CD4-positive, alpha-beta T cell treated with Interleukin-6 for 4 hours (primary cell): Measurements from ENCODE around the gene CREB5.

Experiments used
- DNase-seq: peaks from one replicate; pipeline ENCODE4 v3.0.0-alpha.2; 2020; ENCODE audit warnings: mixed read lengths

CREB5 gene

DNA sequence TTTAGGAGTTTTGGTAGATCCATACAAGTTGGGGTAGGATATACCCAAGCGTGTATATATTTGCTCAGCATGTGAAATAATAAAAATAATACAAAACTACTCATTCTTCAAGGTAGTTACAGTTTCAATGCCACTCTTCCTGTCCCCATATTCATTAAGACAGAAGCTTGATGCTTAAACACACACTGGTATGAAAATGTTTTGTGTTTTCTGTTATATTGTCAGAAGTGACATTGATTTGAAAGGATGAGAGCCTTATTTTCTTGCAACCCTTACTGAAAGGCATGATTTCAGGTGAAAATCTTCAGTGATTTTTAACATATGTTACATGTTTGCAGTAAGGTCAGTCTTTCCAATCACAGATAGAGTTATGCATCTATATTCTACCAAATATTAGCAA lies 312.2 kb downstream of the CREB5 start:
- no peak for DNase-seq

DNA sequence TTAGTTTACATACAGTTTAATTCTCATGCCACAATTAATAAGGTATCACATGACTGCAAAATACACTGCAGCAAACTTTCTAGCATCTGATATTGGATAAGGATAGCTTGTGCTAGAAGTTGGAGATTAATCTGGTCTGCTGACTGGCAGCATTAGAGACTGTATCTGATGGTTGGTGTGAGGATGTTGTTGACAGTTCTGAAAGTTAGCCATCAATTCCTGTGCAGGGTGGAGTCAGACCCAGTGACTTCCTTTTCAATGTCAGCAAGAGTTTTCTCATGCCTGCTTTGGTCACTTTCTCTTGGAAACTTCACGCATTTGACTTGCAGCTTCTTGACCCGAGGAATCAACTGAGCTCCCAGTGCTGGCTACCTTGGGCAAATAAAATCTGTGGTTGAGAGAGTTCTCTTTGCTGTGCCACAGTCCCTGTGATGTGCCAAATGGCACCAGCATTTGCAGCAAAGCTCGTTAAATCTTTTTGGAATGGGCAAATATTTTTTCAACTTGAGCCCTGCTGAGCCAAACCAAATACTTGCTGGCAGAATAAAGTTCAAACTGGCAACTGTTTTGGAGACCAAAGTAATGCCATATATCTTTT lies 312.8 kb downstream of the CREB5 start:
- DNase-seq, result no peak

DNA sequence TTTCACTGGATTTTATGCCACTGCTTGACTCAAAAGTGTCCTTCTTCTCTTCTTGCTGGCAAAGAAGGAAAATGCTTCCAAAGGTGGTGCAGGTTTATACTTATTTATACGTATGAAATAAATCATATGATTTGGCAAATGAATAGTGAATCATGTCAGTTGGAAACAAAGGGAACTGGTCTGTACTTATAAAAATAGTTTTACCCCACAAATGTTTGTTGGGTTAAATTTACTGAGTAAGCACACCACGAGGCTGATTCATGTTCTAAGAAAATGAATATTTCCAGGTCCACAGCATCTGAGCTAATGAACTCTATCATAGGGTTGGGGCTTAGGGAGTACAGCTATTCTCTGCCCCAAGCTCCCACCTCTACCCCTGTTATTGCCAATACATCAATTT lies 313.6 kb downstream of the CREB5 start:
- no peak for DNase-seq

DNA sequence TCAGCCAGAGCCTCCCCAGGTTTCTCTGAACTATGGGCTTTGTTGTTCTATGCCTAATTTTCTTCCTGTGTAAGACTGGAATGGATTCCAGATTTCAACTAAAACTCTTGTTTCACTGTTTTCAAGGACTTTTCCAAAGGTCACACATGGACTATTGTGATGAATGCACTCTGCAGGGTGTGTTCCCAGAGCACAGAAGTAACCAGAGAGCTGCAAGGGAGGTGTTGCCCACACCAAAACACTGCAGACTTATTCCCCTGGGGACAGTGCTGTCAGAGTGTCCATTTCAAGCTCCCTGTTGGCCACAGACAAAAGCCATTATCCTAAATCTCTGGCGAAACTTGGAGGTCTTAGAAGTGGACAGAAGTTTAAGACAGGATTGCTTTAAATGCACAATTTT lies 314.2 kb downstream of the CREB5 start:
- no peak for DNase-seq

DNA sequence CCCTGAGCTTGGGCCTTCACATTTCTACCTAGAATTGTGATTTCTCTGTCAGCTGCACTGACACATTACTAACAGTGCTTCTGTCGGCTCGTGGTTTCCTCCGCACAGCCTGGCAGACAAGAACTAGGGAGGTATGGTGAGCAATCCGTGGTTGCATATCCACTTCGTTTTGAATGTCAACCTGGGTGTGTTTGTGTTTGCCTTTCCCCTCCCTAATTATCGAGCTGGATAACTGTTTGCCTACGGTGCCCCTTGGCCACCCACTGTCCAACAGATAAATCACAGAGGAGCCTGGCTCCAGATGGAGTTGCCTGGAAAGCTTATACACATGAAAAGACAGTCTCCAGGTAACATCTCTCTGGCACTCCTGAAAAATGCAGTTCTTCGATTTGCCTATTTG lies 317.0 kb downstream of the CREB5 start:
- no peak for DNase-seq

DNA sequence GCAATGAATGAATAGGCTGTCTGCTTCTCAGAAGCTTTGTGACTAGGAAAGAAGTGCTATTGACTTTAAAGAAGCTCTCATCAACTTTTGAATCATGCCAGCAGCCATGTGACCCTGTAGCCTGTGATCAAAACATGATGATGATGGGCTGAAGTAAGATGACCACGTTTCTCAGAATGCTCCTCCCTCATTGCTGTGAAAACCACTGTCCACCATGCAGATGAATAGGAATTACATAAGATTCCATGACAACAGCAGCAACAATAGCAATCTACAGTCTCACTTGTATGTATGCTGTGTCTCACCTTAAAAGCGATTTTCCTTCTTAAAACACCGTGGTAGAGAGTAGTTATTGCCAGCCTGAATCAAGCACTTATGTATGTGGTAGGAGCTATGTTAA lies 317.4 kb downstream of the CREB5 start:
- no peak for DNase-seq

DNA sequence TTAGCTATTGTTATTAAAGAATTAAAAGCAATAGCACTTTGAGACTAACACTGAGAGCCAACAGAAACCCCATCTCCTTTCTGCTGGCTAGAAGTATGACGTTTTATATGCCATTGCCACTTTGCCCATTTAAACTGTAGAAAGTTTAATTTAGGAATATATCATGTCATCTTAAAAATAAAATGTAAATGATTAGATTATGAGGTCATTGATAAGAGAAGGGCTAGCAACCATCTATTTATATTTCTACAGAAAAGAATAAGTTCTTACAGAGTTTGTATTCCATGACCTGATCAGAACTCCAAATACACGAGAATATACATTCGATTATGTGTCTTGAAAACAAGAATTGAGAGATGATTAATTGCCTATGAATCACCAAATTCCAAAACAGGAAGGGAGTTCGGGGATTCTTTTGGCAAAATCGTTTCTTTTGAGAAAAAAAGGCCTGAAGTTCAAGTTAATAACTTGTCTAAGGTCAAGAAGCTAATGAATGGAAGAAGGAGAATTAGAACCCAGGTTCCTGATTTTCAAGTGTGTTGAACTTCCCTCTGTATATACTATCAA lies 318.9 kb downstream of the CREB5 start:
- no peak for DNase-seq

DNA sequence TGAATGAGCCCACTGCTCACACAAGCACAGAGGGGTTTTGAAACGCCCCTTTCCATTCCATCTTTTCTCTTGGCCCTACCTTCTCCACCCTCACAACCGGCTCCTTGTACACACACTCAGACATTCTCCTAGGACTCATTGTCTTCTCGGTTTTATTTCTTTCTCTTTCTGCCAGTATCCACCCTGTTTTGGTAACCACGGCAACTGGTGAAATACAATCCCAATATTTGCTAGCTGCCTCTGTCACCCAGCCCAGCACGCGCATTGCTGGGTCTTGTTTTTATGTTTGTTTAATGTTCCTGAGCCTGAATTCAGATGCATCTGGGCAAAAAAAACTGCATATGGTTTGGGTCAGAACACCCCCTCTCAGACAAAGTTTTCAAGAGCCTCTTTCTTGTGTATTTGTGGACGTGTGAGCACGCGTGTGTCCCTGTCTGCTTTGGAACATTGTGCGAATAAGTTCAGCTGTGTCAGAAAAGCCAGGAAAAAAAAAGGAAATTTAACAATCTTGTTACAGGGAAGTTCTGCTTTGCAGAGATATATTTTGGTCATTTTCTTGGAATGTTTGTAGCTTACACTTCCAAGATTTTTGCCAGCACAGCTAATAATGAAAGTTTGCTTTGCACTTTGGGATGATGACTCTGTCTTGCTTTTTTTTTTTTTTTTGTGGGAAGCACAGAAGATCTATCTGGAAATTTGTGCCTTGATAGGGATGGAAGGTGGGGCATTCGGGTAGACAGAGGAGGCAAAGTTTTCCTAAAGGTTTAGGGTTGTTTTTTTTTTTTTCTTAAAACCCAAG lies 320.0 kb downstream of the CREB5 start:
- no peak for DNase-seq

DNA sequence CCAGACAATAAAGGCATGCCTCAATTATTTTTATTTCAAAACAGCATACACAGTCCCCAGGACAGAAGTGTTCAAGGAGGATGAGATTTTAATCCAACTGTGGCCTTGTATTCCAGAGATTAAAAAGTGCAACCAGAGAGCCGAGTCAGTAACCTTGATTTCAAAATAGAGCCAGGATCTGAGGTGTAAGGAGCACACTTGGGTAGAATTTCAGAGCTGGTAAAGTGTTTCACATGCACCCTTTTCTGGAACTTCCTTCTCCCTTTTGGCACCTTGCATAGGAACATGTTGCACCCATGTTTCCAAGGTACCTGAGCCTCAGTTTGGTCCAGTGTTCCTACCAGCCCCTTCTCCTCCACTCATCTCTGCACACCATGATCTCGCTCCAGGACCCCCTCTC lies 320.7 kb downstream of the CREB5 start:
- no peak for DNase-seq

DNA sequence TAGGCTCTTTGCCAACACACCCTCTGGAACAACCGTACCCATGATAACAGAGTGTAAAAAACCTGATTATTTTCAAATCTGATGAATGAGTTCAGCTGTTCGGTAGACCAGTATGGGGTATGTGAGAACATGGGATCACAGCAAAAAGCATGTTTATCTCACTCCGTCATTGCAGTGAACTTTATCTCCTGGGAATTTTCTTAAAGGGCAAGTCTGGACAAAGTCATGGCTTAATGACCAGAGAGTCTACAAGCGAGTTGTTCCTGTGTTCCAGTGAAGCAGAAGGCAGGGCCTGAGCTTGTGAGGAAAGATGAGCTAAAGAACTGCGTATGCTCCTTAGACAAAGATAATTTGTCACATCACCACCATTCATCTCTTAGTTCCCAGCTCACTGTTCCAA lies 326.1 kb downstream of the CREB5 start:
- DNase-seq, result no peak

DNA sequence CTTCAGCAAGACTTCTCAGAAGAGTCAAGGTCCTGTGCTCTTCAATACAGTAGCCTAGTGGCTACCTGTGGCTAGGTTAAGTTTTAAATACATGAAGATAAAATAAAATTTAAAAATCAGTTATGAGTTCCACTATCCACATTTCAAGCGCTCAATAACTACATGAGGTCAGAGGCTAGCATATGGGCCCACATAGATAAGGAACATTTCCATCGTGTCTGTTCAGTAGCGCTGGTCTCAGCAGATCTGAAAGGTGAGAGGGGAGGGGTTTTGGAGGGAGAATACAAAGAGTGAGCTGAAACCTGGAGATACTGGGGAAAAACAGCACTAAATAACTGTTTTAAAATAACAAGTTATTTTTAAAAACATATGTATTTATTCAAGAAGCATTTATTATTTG lies 326.8 kb downstream of the CREB5 start:
- no peak for DNase-seq

DNA sequence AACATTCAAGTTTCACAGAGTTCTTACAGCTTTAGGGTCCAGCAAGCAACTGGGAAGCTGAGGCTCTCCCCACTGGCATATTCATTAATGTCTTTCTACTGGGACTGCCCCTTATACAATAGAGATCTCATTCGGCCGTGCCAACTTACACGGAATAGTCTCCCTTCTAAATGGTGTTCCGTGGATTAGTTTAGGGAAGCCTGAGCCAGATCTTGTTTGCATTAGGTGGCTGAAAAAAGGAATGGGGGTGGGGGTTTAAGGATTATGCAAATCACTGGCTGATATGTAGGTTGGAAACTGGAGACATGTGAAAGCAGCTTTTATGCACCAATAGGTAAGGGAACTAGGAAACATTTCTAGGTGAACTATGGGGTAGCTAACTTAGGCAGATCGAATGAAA lies 327.5 kb downstream of the CREB5 start:
- DNase-seq, result no peak

DNA sequence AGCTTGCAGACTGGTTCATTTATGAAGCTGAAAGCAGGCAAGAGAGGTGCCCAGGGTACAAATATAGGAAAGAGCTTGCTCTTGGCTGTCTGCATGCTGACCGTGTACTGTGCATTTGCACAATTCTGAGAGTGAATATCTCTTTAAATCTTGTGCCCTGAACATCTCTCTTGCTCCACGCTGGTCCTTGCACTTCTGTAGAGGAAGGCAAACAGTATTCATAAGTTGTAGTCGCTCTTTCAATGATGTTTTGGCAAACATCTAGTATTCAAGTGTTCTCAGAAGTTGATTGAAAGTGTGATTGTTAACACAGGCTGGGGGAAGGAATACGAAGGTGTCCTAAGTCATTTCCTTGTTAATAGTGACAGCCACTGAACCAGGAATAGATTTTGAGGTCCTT lies 332.6 kb downstream of the CREB5 start:
- no peak for DNase-seq

DNA sequence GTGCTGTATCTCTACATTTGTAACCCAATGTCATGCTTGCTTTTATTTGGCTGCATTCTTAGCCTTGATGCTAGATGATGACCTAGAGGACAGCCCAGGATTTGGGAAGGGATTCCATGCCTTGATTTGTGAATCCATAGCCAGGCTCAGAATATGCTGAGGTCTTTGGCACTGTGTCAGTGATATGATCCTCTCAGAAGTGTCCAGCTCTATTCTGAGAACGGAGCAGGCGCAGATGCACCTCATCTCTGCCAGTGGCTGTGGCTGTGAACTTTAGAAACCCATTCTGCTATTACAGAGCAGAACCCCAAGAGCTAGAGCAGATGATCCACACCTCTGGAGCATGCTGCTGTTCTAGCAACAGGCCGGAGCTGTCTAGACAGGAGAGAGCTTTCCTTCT lies 333.0 kb downstream of the CREB5 start:
- DNase-seq, result no peak

DNA sequence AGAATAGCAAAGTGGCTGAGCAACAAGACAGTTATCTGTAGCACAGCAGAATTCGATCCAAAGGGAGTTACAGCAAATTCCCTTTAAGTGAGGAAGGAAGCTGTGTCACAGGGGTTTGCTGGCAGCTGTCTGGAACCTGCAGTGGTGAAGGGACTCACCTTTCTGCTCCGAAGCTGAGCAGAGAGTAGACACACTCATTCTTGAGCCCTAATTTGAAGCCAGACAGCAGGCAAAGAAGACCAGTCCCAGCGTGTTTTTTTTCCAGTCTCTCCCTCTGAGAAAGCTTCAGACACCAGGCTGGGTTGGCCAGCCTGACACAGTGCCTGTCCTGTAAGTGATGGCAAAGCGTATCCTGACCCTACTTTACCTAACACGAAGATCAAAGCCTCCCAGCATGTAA lies 335.1 kb downstream of the CREB5 start:
- no peak for DNase-seq

DNA sequence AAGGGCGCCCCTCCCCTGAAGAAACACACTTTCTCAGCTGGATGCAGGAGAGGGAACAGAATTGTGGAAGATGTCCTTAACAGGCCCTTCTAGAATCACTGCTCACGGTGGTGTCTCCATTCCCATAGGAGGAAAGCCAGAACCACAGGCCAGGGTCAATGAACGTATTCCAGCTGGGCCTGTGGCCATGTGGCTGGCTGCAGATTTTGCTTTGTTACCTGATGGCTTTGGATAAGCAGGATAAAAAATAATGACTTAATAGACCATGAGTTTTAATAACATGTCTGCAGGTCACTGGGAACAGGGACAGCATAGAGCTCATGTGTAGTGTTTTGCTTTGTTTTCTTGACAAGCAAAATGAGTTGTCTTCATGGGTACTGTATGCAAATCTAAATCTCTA lies 335.5 kb downstream of the CREB5 start:
- no peak for DNase-seq

DNA sequence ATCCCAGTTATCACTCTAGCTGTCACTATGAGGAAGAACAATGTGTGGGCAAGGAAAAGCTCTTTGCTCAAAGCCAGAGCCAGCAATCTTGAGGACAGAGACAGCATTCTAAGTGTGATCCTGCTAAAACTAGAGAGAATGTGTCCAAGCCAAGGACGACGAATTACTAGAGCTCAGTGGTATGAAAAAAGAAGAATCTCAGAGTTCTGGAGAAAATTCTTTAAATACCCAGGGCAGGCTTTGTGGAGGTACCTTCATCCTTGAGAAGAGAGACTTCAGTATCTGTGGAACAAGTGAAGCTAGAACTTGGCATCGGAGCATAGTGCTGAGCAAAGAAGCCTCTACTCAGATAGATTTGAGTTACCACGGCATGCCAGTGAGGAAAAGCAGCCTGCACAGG lies 336.0 kb downstream of the CREB5 start:
- no peak for DNase-seq

DNA sequence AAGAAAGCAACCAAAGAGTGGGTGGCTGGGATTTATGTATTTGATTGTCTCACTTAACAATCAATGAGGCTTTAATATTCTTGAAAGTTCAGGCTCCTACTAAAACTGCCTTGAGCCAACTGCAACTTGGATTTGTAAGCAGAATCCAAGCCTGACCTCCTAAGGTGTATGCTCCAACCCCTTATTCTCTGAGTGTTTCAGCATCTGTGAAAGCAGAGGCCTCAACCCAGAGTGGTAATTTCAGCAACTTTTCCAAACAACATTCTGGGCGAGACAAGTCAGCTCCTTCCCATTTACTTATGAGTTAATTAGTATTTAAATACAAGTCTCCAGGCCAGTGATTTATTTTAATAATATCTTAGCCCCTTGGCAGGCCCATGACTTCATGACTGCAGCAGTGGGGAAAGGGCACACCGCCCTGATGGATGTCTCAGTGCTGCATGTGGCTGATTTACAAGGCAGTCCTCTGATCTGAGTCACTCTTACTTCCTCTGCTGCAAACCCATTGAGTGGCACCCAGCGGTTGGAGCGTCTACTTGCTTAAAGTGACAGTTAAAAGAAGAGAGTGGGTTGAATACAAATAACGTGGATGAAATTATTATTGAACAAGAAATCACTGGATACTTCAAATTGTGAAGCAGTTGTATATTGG lies 336.7 kb downstream of the CREB5 start:
- DNase-seq, result no peak

DNA sequence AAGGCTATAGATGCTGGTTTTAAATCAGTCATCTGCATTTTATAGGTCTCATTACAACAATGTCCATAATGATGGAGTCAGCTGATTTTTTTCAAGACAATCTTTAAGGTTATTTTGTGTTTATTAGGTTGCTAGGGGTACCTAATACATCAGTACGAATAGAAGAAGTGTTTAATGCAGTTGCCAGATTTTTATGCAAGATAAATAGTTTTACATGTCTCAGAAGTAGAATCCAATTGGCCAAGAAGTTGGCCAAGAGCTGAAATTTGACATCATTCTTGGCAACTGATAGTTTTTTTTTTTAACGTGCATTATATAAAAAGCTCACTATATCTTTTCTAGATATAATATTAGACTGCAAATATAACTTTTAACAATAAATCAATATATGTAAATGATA lies 337.3 kb downstream of the CREB5 start:
- DNase-seq, result no peak

DNA sequence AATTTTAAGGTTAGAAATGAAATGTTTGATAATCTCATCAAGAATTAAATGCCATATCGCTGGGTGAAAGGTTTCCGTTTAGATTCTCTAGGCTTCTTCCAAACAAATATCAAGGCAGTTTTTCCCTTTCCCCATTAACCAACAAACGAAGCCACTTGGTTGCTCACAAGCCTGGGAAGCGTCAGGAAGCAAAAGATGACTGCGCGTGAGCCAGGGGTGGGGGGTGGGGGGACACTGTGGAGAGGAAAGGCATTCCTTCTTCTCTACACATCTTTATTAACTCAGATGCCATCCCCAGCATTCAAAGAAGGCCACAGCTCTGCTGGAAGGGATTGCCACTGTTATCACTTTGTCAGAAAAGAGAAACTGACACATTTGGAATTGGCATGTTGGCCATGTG lies 338.7 kb downstream of the CREB5 start:
- DNase-seq, result no peak

DNA sequence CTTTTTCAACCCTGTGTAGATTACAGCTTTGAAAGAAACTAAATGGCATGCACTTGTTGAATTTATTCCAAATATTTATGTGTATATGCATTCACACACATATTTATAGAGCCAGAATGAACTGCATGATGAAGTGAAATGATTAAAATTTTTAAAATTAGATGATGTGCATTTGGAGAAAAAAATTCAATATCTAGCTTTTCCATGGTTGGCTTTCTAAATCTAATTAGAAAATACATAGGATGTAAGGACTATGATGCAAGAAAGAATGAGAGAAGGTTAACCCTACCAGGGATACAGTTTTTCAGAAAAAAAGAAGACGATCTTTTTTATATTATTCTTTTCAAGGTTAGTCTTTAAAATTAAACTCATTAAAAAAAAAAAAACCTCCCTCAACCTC lies 341.3 kb downstream of the CREB5 start:
- no peak for DNase-seq

DNA sequence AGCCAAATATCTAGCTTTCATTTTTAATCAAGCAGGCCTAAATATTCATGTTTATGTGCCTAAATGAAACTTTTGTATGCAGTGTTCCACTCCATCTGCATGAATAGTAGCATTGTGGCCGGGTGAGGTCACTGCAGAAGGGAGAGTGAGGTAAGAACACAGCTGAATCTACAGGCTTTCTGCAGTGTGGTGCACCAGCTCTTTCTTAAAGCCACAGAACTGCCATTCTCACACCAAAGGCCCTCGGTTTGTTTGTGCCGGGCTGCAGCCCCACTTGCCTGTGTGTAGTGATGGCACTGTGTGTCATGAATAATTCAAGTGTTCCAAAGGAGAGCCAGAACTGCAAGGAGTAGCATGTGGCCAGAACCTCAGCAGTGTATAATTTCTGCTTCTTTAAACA lies 341.7 kb downstream of the CREB5 start:
- no peak for DNase-seq

DNA sequence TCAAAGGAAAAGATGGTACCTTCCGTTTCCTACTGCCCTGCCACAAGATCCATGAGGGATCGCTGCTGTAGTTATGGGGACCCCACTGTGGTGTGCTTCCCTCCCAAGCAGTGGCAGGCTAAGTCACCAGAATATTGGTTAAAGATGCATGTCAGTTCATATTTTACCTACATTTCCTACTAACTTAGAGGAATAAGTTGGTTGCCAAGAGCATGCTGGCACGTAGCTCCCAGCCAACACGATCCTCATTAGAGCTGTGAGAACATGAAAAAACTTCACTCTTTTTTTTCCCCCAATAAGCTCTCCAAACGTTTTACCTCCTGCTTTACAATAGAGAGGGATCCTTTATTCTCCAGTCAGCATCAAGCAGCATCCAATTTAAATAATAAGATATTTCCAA lies 342.1 kb downstream of the CREB5 start:
- no peak for DNase-seq

DNA sequence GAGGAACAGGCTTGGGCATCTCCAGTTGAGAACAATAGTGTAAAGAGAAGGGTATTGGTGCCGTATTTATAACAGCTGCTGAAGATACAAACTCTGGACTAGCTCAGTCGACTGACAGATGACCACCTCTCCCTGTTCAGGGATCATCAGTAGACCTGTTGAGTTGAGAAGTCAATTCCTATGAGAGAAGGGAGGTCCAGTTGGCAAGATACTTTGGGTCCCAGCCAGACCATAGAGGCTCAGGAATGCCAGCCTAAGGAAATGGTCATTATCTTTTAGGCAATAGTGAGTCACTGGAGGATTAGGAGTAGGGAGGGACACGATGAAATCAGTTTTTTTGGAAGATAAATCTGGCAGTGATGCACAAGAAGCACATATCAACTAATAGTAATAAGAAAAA lies 342.9 kb downstream of the CREB5 start:
- DNase-seq, result no peak
